HG03060 (cell line): ENCODE data around the gene CDYL2.
"Not testable (repeated sequence)": the region's sequence is repeated elsewhere in the genome, so short reads cannot be mapped to it uniquely, and the experiment has no call there.

Experiments
- ATAC-seq: cut with Tn5 transposase; IDR thresholded peaks from one replicate; pipeline ENCODE4 v1.9.1; 2021; ENCODE audit warnings: low read depth, moderate number of reproducible peaks; ENCODE audit not compliant: unreplicated experiment

CDYL2 gene

DNA sequence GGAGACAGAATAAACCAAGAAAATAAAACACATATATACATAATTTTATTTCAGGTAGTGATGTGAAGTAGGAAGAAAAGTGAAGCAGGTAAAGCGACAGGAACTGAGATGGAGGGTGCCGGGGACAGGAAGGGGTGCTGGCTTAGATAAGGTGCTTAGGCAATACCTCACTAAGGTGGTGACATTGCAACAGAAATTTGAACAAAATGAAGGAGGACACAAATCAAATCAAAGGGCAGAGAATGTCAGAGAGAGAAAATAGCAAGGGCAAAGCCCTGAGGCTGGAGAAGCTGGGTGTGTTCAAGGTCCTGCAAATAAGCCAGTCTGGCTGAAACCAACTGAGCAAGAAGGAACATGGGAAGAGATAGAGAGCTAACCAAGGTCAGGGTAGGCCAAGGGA is 5.0 kb upstream of the CDYL2 start:
- ATAC-seq, result no peak

DNA sequence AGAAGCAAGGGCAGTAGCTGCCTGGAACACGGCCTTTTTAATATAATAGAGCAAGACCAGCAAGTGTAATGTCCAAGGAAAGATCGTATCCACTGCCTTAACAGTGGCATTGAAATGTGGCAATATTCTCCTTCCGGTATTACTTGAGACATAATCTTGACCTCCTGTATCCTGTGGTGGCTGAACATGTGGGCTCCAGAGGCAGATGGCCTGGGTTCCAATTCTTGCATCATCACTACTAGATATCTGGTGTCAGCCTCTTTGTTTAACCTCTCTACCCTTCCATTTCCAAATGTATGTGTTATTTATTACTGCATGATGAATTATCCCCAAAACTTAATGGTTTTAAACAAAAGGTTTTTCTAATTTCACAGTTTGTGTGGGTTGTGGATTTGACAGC is 3.5 kb upstream of the CDYL2 start:
- ATAC-seq, result no peak

DNA sequence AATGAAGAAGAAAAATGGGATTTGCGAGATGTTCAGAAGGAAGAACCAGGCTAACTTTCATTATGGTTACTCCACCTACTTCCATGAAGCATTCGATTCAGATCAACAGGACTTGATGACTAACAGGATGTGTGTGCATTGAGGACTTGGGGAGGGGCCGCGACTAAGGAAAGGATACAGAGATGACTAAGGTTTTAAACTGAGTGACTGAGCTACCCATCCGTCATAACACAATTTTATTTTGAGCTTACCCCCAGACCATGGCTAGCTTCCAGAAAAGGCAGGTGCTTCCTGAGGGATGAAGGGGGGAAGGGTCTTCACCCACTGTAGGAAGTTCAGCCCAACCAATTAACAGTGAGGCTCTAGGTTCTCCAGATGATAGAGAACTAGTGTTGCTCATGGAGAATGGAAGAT is 2.5 kb upstream of the CDYL2 start:
- no peak for ATAC-seq

DNA sequence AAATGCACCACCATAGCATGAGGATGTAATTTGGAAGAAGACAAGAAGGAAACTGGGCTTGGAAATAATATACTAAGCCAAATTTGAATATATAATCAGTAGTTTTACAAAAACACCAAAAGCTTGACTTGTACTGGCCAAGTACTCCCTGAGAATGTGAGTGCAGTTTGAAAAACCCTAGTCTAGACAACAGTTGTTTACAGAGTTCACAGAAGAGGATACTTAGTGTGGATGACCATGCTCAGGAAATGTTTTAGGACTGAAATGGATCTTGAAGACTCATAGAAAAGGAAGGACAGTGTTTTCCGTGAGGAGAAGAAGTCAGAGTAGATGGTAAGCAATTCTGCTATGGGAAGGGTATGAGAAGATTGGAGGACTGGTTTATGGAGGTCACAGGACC is 1.9 kb upstream of the CDYL2 start:
- no peak for ATAC-seq

DNA sequence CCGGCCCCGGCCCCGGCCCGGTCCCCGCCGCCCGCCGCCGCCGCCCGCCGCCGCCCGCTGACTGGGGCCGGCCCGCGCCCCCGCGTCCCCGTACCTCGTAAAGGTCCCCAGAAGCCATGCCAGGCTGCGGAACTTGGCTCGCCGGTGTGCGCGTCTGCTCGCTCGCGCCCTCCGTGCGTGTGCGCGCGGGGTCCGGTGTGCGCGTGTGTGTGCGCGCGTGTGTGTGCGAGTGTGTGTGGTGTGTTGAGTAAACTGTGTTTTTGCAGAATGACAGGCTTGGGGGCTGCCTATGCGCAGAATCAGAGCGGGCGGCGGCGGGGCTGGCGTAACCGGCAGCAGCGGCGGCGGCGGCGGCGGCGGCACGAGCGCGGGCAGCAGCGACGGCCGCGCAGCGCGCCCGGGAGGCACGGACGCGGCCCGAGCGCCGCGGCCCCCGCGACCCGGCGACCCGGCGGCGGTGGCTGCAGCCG is 307 bp downstream of the CDYL2 start:
- ATAC-seq, result no peak

DNA sequence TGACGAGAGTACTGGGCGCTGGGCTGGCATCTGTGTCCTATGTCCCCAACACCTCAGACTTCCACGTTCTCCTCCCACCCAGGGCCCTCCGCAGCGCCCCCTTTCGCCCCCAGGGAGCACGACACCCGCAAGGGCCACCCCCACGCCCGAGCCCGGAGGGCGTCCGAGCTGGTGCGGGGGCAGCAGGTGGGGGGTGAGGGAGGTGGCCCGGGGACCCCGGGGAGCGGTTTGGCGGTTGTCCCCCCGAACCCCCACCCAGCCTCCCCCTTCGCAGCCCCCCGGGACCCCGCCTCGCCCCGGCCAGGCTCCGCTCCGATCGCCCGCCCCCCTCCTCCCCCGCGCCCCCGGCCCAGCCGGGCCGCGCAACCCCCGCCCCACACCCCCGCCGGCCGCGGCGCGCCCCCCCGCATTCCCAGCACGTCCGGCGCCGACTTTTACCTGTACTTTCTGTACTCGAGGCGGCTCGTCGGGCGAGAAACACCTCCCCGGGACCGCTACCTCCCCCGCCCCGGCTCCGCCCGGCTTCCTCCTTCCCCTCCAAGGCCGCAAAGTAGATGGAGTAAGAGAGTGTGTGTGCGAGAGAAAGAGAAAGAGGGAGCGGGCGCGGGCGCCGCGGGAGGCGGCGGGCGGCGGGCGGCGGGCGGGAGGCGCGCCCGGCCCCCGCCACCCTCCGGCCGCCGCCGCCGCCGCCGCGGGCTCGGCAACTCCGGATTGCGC is 901 bp downstream of the CDYL2 start:
- no peak for ATAC-seq

DNA sequence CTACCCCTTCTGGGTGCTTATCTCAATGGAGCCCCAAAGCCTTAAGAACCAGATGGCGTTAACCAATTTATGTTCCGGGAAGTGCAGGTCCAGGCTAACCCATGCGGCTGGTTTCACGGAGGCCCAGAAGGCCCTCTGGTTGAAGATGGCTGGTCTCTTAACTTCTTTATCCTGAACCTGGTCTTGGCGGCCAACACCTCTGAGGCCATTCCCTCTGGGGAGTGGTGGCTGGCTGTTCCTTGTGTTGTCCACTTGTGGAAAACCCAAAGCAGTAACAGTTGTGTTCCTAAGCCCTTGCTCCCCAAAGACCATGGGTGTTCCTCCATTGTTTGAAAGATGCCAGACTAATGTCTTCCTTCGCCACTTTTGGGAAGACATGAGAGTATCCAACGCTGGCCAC is 1.5 kb downstream of the CDYL2 start:
- ATAC-seq, result no peak

DNA sequence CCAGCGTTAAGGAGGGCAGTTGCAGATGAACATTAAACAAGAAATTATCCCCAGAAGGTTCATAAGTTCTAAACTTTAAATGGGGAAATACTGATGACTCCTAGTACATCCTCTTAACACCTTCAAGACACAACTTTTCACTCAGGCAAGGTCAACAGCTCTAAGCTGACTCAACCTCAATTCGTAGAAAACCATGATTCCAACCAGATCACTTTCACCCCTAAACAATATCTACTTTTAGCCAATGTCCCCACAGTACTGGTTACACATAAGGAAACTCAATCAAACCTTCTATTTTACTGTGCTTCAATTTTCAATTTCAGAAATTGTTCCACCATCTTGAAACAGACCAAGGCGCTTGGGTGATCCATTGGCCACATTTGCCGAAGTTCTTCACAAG is 2.3 kb downstream of the CDYL2 start:
- no peak for ATAC-seq

DNA sequence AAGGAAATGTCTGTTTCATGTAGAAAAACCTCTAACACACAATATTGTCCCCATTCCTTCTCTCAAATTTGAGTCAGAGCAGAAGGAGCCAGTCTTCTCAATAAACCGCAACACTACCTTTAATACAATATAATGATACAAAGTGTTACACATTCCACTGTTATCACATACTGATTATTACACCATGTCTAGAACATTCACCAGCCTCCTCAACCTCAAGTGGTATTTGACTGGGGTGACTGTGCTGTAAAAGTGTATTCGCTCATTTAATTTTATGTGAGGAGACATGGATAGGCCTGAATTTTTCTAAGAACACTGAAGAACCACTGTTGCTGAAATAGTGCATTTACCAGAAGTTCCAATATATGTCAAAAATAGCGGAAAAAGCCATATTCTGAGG is 10.3 kb downstream of the CDYL2 start:
- ATAC-seq, result no peak

DNA sequence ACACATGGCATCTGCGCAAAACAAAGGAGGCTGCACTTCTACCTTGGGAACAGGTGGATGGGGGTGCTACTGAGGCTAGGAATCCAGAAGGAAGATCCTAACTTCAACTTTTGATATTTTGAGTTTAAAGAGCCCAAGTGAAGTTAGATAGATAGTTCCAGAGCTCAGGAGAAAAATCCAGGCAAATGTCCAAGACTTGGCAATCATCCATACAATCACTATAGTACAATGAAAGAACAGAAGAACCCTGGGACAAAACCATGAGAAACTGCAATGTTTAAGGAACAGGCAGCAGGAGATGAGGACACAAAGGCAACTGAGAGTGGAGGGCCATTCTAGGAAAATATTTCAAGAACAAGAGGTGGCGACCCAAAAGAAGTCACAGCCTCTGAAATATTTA is 12.4 kb downstream of the CDYL2 start:
- ATAC-seq, result no peak

DNA sequence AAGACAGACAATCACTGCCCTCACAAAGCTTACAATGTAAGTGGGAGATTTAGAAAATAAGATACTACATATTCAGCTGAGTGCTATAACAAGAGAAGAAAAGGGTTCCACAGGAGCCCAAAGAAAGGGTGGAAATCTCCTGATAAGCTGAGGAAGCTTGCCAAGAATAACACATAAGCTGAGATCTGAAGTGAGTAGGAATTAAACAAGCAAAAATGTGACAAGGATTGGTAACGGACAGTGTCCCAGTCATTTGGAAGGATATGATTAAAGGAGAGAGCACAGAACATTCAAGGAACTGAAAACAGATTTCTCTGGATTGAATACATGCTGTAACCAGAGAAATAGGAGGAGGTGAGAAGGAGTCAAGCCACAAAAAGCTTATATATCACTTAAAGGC is 13.0 kb downstream of the CDYL2 start:
- no peak for ATAC-seq

DNA sequence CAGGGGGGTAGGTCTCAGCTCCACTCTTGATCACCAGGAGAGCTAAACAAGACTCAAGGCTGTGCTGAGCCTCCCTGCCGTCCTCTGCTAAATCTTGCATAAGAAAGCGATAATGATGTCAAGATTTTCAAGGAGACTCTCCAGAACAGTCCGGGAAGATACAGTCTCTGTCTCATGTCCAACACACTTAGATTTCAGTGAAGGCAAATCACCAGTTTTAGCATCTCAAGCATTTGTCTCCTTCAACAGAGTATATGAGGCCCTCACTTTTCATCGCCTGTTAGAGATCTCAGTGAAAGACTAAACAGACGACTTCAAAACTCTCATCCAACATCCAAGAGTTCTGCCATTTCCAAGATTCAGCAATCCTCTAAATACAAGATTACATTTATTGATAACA is 13.6 kb downstream of the CDYL2 start:
- no peak for ATAC-seq

DNA sequence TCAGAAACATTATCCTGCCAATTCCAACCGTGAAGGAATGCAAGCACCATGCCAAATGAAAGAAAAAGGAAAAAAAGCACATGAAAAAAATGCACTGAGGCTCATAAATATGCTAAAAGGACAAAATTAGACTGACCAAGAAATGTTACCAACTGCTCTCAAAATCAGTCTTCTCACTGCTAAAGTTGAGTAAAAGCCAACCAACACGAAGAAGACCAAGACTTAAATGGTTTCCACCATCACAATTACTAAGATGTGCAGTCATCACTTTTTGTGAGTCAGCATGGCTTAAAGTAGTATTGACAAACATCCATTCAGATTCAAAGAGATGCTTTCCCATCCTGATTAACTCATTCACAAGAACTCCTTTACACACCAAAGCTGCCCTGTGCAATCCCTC is 16.4 kb downstream of the CDYL2 start:
- ATAC-seq, result no peak

DNA sequence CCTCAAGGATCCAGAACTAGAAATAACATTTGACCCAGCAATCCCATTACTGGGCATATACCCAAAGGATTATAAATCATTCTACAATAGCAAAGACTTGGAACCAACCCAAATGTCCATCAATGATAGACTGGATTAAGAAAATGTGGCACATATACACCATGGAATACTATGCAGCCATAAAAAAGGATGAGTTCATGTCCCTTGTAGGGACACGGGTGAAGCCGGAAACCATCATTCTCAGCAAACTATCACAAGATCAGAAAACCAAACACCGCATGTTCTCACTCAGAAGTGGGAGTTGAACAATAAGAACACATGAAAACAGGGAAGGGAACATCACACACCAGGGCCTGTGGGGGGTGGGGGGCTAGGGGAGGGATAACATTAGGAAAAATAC is 17.8 kb downstream of the CDYL2 start:
- ATAC-seq, result not testable (repeated sequence)

DNA sequence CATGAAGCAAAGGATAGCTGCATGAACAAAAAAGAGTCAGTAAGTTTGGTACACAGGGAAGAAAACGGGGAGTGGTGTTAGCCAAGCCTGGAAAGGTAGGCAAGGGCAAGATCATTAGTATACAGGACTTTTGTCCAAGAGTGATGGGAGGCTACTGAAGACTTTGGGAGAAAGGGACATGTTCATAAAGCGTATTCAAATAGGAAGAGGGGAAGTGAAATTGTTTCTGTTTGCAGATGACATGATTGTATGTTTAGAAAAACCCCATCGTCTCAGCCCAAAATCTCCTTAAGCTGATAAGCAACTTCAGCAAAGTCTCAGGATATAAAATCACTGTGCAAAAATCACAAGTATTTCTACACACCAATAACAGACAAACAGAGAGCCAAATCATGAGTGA is 19.4 kb downstream of the CDYL2 start:
- no peak for ATAC-seq

DNA sequence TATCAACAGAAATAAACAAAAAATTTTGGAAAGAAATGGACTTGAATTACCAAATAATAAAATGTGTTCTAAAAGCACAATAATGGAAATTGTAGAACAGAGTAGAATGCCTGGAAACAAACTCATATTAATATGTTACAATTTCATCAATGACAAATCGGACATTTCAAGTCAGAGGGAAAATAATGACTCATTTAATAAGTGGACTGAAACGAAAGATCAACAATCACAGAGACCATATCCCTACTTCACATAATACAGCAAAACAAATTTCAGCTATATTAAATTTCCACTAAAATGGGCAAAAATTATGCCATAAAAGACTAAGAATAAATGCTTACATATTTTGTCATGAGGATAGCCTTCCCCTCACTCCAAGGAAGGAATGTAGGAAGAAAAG is 25.7 kb downstream of the CDYL2 start:
- ATAC-seq, result no peak

DNA sequence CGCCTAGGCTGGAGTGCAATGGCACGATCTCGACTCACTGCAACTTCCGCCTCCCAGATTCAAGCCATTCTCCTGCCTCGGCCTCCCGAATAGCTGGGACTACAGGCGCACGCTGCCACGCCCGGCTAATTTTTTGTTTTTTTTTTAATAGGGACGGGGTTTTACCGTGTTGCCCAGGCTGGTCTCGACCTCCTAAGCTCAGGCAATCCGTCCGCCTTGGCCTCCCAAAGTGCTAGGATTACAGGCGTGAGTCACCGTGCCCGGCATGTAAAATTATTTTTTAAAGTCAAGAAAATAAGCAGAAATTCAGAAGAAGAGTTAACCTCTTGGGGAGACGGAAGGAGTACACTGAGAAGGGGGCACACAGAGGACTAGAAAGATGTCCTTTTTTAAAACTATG is 27.5 kb downstream of the CDYL2 start:
- ATAC-seq, result no peak

DNA sequence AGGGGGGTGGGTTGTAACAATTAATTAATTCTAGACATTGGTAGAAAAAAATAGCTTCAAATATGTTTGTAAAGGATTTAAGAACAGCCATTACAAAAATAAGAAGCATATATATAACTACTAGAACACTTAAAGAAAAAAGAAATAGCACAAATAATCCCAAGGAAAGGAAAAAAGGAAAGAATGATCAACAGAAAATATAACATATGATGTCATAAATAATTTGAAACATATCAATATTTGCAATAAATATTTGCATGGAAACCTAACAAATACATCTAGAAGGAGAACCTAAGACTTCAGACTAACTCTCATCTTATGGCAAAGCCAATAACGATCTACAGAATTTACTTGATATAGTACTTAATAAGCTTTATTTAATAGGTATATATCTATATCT is 28.9 kb downstream of the CDYL2 start:
- ATAC-seq, result no peak

DNA sequence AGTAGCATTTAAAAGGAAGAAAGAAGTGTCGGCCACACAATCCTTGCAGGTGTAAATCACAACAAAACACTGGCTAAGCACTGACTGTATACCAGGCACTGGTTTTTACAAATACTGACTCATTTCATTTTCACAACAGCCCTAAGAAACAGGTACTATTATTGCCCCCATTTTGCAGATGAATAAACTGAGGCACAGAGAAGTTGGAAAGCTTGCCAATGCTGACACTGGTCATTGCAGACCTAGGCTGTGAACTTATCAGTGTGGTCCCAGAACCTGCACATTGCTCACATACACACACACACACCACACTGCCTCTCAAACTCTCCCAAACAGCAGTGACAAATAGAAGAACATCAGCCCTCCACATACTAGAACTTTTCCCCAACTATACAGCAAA is 37.6 kb downstream of the CDYL2 start:
- no peak for ATAC-seq

DNA sequence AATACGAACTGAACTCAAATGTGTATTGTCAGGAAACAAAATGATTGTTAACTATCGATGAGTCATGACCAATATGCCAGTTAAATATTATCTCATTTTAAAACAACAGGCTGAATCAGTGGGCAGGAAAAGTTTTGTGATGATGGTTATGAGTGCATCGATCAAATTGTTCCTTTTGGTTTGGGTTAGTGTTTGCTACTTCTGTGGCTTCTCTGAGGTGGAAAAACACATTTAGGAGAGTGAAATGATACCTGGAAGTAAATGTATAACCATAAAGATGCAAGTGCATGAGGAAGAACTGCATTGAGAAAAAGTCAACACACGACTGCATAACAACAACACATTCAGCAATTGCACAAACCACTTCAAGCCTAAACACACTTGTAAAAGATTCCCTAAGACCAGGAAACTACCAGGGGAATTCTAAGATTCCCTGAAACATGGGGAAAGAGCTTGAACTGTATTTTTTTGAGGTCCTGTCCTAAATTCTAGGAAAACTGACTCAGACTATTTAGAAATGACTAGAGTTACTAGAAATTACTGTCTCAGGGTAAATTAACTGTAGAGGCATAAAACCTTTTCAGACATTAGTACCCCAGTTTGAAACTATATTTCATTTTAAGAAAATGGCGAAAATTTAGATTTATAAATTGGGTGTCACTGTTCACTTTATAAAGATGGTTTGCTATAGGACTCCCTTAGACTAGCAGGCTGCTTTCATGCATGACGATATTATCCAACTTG is 44.8 kb downstream of the CDYL2 start:
- ATAC-seq, result no peak

DNA sequence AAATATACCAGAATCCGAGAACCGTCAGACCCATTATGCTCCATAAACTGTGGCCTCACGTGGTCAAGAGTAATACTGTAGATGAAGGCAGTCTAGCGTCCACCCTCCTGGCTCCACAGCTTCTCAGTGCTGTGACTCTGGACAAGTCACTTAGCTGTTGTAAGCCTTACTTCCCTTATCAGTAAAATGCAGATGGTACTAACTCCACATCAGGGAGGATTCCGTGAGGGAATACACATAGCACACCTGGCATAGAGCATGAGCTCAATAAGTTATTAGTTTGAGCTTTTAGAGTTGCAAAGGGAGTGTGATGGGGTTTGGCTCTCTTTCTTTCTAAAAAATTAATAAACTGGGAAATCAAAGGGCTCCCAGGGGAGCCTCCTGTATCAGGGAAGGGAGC is 49.9 kb downstream of the CDYL2 start:
- ATAC-seq, result no peak

DNA sequence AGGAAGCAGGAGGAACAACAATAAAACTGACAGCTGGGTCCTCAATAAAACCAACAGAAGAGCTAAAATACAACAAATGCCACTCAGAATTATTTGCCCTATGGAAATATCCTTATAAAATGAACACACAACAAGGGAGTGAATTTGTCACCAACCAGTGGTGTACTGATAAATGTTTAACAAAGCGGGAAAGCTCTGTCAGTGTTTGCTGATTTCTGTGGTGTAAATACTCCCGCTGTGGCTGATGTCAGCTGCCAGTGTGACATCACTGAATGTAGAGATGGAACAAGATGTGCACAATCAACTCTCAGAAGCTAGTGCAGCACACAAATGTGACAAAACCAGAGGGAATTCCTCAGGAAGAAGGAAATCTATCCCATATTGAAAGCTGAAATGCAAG is 51.9 kb downstream of the CDYL2 start:
- no peak for ATAC-seq
